HG03439 (cell line): ENCODE results near the gene MYOZ3.

Experiments used
- ATAC-seq: cut with Tn5 transposase; IDR thresholded peaks from one replicate; pipeline ENCODE4 v1.9.1; 2021; ENCODE audit warnings: mild to moderate bottlenecking, moderate library complexity; ENCODE audit not compliant: unreplicated experiment

The MYOZ3 gene

GRCh38 chr5:150641824-150642566, 19.1 kb upstream of the MYOZ3 start:
- ATAC-seq: no peak

- no peak for ATAC-seq
Measured at GRCh38 chr5:150642567-150642927, 18.5 kb upstream of the MYOZ3 start.

GRCh38 chr5:150642991-150643710, 17.9 kb upstream of the MYOZ3 start:
- no peak for ATAC-seq

GRCh38 chr5:150644058-150644457, 17.0 kb upstream of the MYOZ3 start:
- no peak for ATAC-seq

- ATAC-seq: no peak
Measured at GRCh38 chr5:150644514-150644913, 16.5 kb upstream of the MYOZ3 start.

- ATAC-seq: no peak
Measured at GRCh38 chr5:150645070-150645700, 15.9 kb upstream of the MYOZ3 start.

GRCh38 chr5:150647275-150648251, 13.5 kb upstream of the MYOZ3 start:
- ATAC-seq: no peak

- ATAC-seq: no peak
Measured at GRCh38 chr5:150648294-150649107, 12.6 kb upstream of the MYOZ3 start.

GRCh38 chr5:150649108-150650020, 11.7 kb upstream of the MYOZ3 start:
- ATAC-seq: no peak

- ATAC-seq: no peak
Measured at GRCh38 chr5:150650021-150651006, 10.7 kb upstream of the MYOZ3 start.

- ATAC-seq: no peak
Measured at GRCh38 chr5:150651382-150651781, 9.7 kb upstream of the MYOZ3 start.

GRCh38 chr5:150651924-150652671, 9.0 kb upstream of the MYOZ3 start:
- no peak for ATAC-seq

- no peak for ATAC-seq
Measured at GRCh38 chr5:150653145-150653761, 7.8 kb upstream of the MYOZ3 start.

GRCh38 chr5:150653762-150654556, 7.1 kb upstream of the MYOZ3 start:
- no peak for ATAC-seq

- ATAC-seq: no peak
Measured at GRCh38 chr5:150655221-150655620, 5.8 kb upstream of the MYOZ3 start.
